T1000 (cell line): ENCODE results near the gene SPRED2.
A peak's percentile ranks its signal among the peaks of the same experiment; 100 is the strongest.

ENCODE experiments used
- DNase-seq: peaks from one replicate; lab custom pipeline; 2025; ENCODE audit warnings: mixed read lengths; lab: John Stamatoyannopoulos, UW

Gene SPRED2

GRCh38 chr2:65432227-65433190, at the start of gene SPRED2:
SPRED2 (minus strand) TSS chr2:65432599; CDS start chr2:65431987, 612 bp downstream.
- DNase-seq: peak; percentile 86

GRCh38 chr2:65481961-65482360, 49.6 kb upstream of the SPRED2 start:
- no peak for DNase-seq

GRCh38 chr2:65479524-65479923, 47.1 kb upstream of the SPRED2 start:
- no peak for DNase-seq

- DNase-seq: no peak
Observed at GRCh38 chr2:65478498-65479135, 46.2 kb upstream of the SPRED2 start.

- no peak for DNase-seq
Observed at GRCh38 chr2:65477590-65477989, 45.2 kb upstream of the SPRED2 start.

- no peak for DNase-seq
Observed at GRCh38 chr2:65476778-65477177, 44.4 kb upstream of the SPRED2 start.

GRCh38 chr2:65475000-65475399, 42.6 kb upstream of the SPRED2 start:
- DNase-seq: no peak

GRCh38 chr2:65473045-65473444, 40.6 kb upstream of the SPRED2 start:
- DNase-seq: no peak

- DNase-seq: no peak
Observed at GRCh38 chr2:65471409-65471808, 39.0 kb upstream of the SPRED2 start.

- no peak for DNase-seq
Observed at GRCh38 chr2:65466551-65466950, 34.2 kb upstream of the SPRED2 start.

GRCh38 chr2:65465857-65466256, 33.5 kb upstream of the SPRED2 start:
- DNase-seq: no peak

- no peak for DNase-seq
Observed at GRCh38 chr2:65465124-65465523, 32.7 kb upstream of the SPRED2 start.

GRCh38 chr2:65464604-65465003, 32.2 kb upstream of the SPRED2 start:
- no peak for DNase-seq

GRCh38 chr2:65458999-65459398, 26.6 kb upstream of the SPRED2 start:
- no peak for DNase-seq

- DNase-seq: no peak
Observed at GRCh38 chr2:65456886-65457285, 24.5 kb upstream of the SPRED2 start.

GRCh38 chr2:65456064-65456463, 23.7 kb upstream of the SPRED2 start:
- DNase-seq: no peak

GRCh38 chr2:65453916-65454315, 21.5 kb upstream of the SPRED2 start:
- DNase-seq: no peak

- no peak for DNase-seq
Observed at GRCh38 chr2:65452150-65452895, 19.9 kb upstream of the SPRED2 start.

GRCh38 chr2:65450810-65451209, 18.4 kb upstream of the SPRED2 start:
- no peak for DNase-seq

GRCh38 chr2:65450393-65450792, 18.0 kb upstream of the SPRED2 start:
- no peak for DNase-seq

GRCh38 chr2:65443509-65444186, 11.2 kb upstream of the SPRED2 start:
- no peak for DNase-seq
